ENCODE measurements around the gene RPL41. TPM values are rescaled to one million over a fixed set of nuclear protein-coding genes. Genes with fewer than 3 reads are reported as not detected.

RPL41 gene
- total and polyA plus RNA-seq, 10 of the 15 experiments (the other 5 are each of a cell fraction or from before 2014, with no cell fraction given), result 4,144 to 19,112 (median 8,004) TPM

DNA sequence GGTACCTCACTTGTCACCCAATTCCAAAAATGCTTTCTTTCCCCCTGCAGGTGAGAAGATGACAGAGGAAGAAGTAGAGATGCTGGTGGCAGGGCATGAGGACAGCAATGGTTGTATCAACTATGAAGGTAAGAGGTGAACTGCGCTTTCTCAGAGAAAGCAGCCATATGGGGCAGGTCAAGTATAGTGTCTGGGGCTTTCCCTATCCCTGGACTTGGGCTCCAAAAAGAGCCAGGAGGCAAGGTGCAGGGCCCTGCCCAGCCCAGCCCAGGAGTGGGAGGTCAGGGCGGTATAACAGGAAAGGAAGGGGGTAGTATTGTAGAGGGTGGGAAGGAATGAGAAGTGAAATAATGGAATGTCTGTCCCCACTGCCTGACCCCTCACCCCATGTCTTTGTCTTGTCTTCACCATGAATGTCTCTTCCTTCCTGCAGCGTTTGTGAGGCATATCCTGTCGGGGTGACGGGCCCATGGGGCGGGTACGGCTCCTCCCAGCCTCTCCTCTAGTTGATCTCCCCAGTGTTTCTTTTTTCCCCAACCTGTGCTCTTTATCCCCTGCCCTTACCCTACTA is 43.8 kb downstream of the RPL41 start (continued):
- no peak for TF ChIP-seq ZNF687 (IDR thresholded peaks at IDR 0.05)
- peak; percentile 60 for TF ChIP-seq SMAD5 (IDR thresholded peaks at IDR 0.05; ENCODE audit: low read depth)
- no peak for TF ChIP-seq ZBTB40 (IDR thresholded peaks at IDR 0.05; ENCODE audit: borderline replicate concordance)
